Fibroblast of skin of abdomen (primary cell): ENCODE measurements around the gene TRMO.

ENCODE experiments used
- DNase-seq: peaks from one replicate; pipeline ENCODE4 v3.0.0-alpha.2; 2013

Gene TRMO

GRCh38 chr9:97857606-97858392 is 64.5 kb downstream of the TRMO start:
- no peak for DNase-seq

GRCh38 chr9:97856857-97857605 is 65.3 kb downstream of the TRMO start:
- no peak for DNase-seq

- DNase-seq, result no peak
Observed at GRCh38 chr9:97855899-97856298, 66.4 kb downstream of the TRMO start.

- no peak for DNase-seq
Observed at GRCh38 chr9:97855486-97855875, 66.8 kb downstream of the TRMO start.

- DNase-seq, result no peak
Observed at GRCh38 chr9:97854696-97855485, 67.4 kb downstream of the TRMO start.
